Ovary (tissue), 9 donors: Measurements from ENCODE around the gene KCNK2. TPM values are rescaled to one million over a fixed set of nuclear protein-coding genes. Genes with fewer than 3 reads are reported as not detected.

ENCODE experiments used
- DNase-seq, 5 donors: peaks; one replicate each; pipeline ENCODE4 v3.0.0-alpha.2; 2019 to 2020
- H3K27ac ChIP-seq, 2 donors: fragments of 200-600 bp; one replicate each; pipeline versions ENCODE4 v1.5.1 to v1.8.0; 2019 to 2022
- H3K27me3 ChIP-seq: fragments of 200-600 bp; one replicate; pipeline ENCODE4 v1.8.0; 2022
- H3K36me3 ChIP-seq: fragments of 200-600 bp; sonication (generic); one replicate; pipeline ENCODE4 v1.5.1; 2019
- H3K4me1 ChIP-seq: one replicate; pipeline ENCODE4 v1.8.1; 2013; ENCODE audit warnings: mild to moderate bottlenecking, moderate library complexity; ENCODE audit not compliant: insufficient read depth
- H3K4me3 ChIP-seq: fragments of 200-600 bp; sonication (generic); one replicate; pipeline ENCODE4 v1.5.1; 2017
- H3K9me3 ChIP-seq, 2 donors: fragments of 200-600 bp in 1 of 2; sonication (generic) in 1 of 2; one replicate each; pipeline versions ENCODE4 v1.5.1 to v1.8.1; 2013 to 2019; ENCODE audit warnings: mild to moderate bottlenecking in 1 of 2, moderate library complexity in 1 of 2
- CTCF ChIP-seq, 3 donors: fragments of 450-650 bp in 2 of 3; fragments of 200-600 bp in 1 of 3; IDR thresholded peaks; one replicate each; pipeline versions ENCODE4 v1.5.1 to v1.8.0; 2016 to 2022; ENCODE audit warnings: antibody characterized with exemption in 3 of 3, mild to moderate bottlenecking in 1 of 3
- EP300 ChIP-seq: sonication (generic); formaldehyde crosslinking; IDR thresholded peaks from one replicate; pipeline ENCODE4 v1.6.1; 2017; ENCODE audit warnings: antibody characterized with exemption
- POLR2A ChIP-seq: fragments of 450-650 bp; IDR thresholded peaks from one replicate; pipeline ENCODE4 v1.6.1; 2017; ENCODE audit warnings: antibody characterized with exemption, mild to moderate bottlenecking, moderate library complexity
- WGBS, 3 donors: extraction: QIAGEN DNeasy Blood & Tissue Kit in 1 of 3; methylation state at CpG; one replicate each; pipeline versions ENCODE4 v1.1.5 to v1.1.7; 2013 to 2017; 5-methylcytosine and 5-hydroxymethylcytosine counted together
- intact Hi-C, 4 donors: fragments of 100-400 bp; cut with DNase I; formaldehyde crosslinking; loops; one replicate each; pipeline versions ENCODE4 v1.11.0 to v1.15.1; 2022 to 2023
- polyA plus RNA-seq, 2 donors: library from polyadenylated mRNA; stranded (reverse); fragments of 200-250 nt in 1 of 2; fragments of 350-450 nt in 1 of 2; fragmentation: Illumina TruSeq in 1 of 2; extraction: RNeasy Lipid Tissue Mini Kit (QIAGEN cat#74804) in 1 of 2; gene quantifications; one replicate each; pipeline ENCODE4 v1.2.3, GENCODE V29; 2013 to 2014
- total RNA-seq, 7 donors: library from RNA; depleted of rRNA in 2 of 7; stranded (reverse); fragments of >200 nt in 2 of 7; fragmentation: NEBNext Ultra II Directional in 3 of 7; extraction: Animal tissue kit (Norgen Biotek cat#: 25700) in 3 of 7; gene quantifications; one replicate each; pipeline versions ENCODE4 v1.1.0 to v1.2.4, GENCODE V29; 2016 to 2023
- donor health status: DM: no; HTN: no; CAD: no; lungs with moderate emphysema.
- donor health status: DM: no; HTN: no; CAD: no.
- donor health status: Bipolar disorder and iron deficiency.
- donor health status: DM: yes; HTN: yes; CAD: no.
- donor health status: DM: no; HTN: no; CAD: no.
- donor health status: DM: yes; HTN: yes; CAD: no.

KCNK2 gene
- total and polyA plus RNA-seq, 9 donors: 0.36 to 13.0 (median 1.6) TPM

GRCh38 chr1:215269955-215270354, 187.4 kb downstream of the KCNK2 start:
- intact Hi-C loops: no loop called here
- no peaks in the 10 kb centered on the region for H3K27me3 ChIP-seq
- no peaks in the 10 kb centered on the region for H3K4me1 ChIP-seq
- no peaks in the 10 kb centered on the region for H3K9me3 ChIP-seq
- no peak overlapping the region for H3K4me3 ChIP-seq
- no peaks in the 10 kb centered on the region for H3K36me3 ChIP-seq
- no peak for TF ChIP-seq CTCF (IDR thresholded peaks at IDR 0.05)
- TF ChIP-seq POLR2A: no peak
- no peak for TF ChIP-seq EP300
- H3K27ac ChIP-seq: no peak overlapping the region
- no peak for DNase-seq
- 51 to 72% (median 62%) methylated on average over 3 of the region's 3 CpGs for WGBS, 3 donors

GRCh38 chr1:215273838-215274516, 191.4 kb downstream of the KCNK2 start:
- WGBS, 3 donors: 60 to 71% (median 68%) methylated on average over 5 of the region's 5 CpGs
- intact Hi-C loops: no loop called here
- Histone ChIP-seq H3K9me3 (no peaks in the 10 kb centered on the region), H3K27ac (no peak overlapping the region), H3K4me3 (no peak overlapping the region), H3K36me3 (no peaks in the 10 kb centered on the region), H3K27me3 (no peaks in the 10 kb centered on the region), H3K4me1 (no peaks in the 10 kb centered on the region)
- no peak for DNase-seq
- no peak for TF ChIP-seq EP300
- TF ChIP-seq POLR2A: no peak
- TF ChIP-seq CTCF (IDR thresholded peaks at IDR 0.05): no peak

- Histone ChIP-seq H3K4me3 (no peak overlapping the region), H3K27ac (no peak overlapping the region), H3K36me3 (no peaks in the 10 kb centered on the region), H3K4me1 (no peaks in the 10 kb centered on the region), H3K9me3 (no peaks in the 10 kb centered on the region), H3K27me3 (no peaks in the 10 kb centered on the region)
- WGBS, 3 donors: 58 to 72% (median 68%) methylated on average over 1 of the region's 1 CpG
- DNase-seq: no peak
- TF ChIP-seq POLR2A: no peak
- TF ChIP-seq EP300: no peak
- TF ChIP-seq CTCF (IDR thresholded peaks at IDR 0.05): no peak
- intact Hi-C loops: no loop called here
Measured at GRCh38 chr1:215276582-215276981, 194.0 kb downstream of the KCNK2 start.

GRCh38 chr1:215277532-215277931, 195.0 kb downstream of the KCNK2 start:
- H3K27me3 ChIP-seq: no peaks in the 10 kb centered on the region
- no peak overlapping the region for H3K4me3 ChIP-seq
- WGBS, 3 donors: 12 to 36% (median 25%) methylated on average over 2 of the region's 2 CpGs
- H3K4me1 ChIP-seq: no peaks in the 10 kb centered on the region
- H3K9me3 ChIP-seq: no peaks in the 10 kb centered on the region
- intact Hi-C loops: no loop called here
- no peak overlapping the region for H3K27ac ChIP-seq
- TF ChIP-seq POLR2A (no peak), EP300 (no peak), CTCF (IDR thresholded peaks at IDR 0.05) (no peak)
- no peak for DNase-seq
- H3K36me3 ChIP-seq: no peaks in the 10 kb centered on the region
